ENCODE data around the gene SNX12. TPM values are rescaled to one million over a fixed set of nuclear protein-coding genes. Genes with fewer than 3 reads are reported as not detected.
A peak's percentile ranks its signal among the peaks of the same experiment; 100 is the strongest.

Gene SNX12
- 10 to 100 TPM; 36.8 to 38.7 TPM for total RNA-seq

- no peaks in the 10 kb centered on the region for H3K9me3 Mint-ChIP-seq
- POLR2A ChIA-PET = interaction anchor here (0.6 to 1.4 kb wide), 6 partner anchors 30 to 666 kb away, joined by 3 to 6 read pairs (median 4); partner anchors contain the start of genes MED12 and NONO
- peak; percentile 85 for DNase-seq
- H3K4me1 Mint-ChIP-seq = peaks cover 15% of the 10 kb centered on the region
- peaks cover 11% of the 10 kb centered on the region for H3K27me3 Mint-ChIP-seq
- ATAC-seq (ENCODE audit: low read depth) = peak; percentile 96
- H3K4me3 Mint-ChIP-seq = peak within 1 kb of the TSS; percentile 99
- peaks cover 7% of the 10 kb centered on the region for H3K36me3 Mint-ChIP-seq
- H3K27ac Mint-ChIP-seq = peak within 1 kb of the TSS; percentile 96
Observed at GRCh38 chrX:71068044-71068918, at the start of gene SNX12. SNX12 (minus strand) TSS chrX:71068334; CDS start chrX:71068306, 28 bp downstream.

DNA sequence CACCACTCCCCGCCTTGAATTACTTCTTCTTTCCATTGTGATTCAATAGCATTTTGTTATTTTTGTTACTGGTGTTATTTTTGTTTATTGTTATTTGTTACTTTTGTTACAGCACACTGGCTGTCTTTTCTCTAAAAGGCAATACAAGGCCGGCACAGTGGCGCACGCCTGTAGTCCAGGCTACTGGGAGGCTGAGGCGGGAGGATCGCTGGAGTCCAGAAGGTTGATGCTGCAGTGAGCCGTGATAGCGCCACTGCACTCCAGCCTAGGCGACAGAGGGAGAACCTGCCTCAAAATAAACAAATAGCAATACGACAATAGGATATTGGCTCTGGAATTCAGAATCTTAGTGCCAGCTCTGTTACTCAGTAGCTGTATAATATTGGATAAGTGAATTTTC lies 49.2 kb upstream of the SNX12 start:
- no peaks in the 10 kb centered on the region for H3K9me3 Mint-ChIP-seq
- no peaks in the 10 kb centered on the region for H3K27me3 Mint-ChIP-seq
- POLR2A ChIA-PET = interaction anchor here (1.0 to 6.5 kb wide), 7 partner anchors 7 to 249 kb away, joined by 3 to 106 read pairs (median 9); partner anchors contain the start of genes CXorf65, NONO and TAF1
- H3K36me3 Mint-ChIP-seq = peaks cover 5% of the 10 kb centered on the region
- no peak for DNase-seq
- ATAC-seq (ENCODE audit: low read depth) = no peak
- H3K4me3 Mint-ChIP-seq = no peak overlapping the region
- peaks cover 18% of the 10 kb centered on the region for H3K4me1 Mint-ChIP-seq
- H3K27ac Mint-ChIP-seq = no peak overlapping the region

DNA sequence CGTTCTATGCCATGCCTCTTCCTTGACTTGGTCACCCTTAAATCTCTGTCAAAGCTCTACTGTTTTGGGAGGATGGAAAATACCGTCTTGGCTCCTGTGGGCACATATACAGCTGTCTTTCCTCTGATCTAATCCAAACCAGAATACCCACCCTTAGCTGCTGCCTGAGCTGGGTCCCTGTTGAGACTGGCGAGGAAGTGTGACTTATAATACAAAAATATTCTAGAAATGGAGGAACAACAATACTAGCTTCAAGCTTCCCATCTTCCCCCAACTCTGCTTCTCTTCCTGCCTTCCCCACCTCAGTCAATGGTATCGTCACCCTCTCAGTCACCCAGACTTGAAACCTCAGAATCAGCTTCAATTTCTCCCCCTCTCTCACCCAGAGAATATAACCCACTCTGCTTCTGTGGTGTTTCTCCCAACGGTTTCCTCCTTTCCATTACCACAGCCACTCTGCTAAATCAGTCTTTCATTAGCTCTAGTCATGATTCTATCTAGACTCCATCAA lies 43.8 kb upstream of the SNX12 start:
- peaks cover 41% of the 10 kb centered on the region for H3K36me3 Mint-ChIP-seq
- peak overlapping the region; percentile 95 for H3K27ac Mint-ChIP-seq
- peaks cover 25% of the 10 kb centered on the region for H3K4me1 Mint-ChIP-seq
- DNase-seq = no peak
- H3K4me3 Mint-ChIP-seq = peak overlapping the region; percentile 99
- no peaks in the 10 kb centered on the region for H3K27me3 Mint-ChIP-seq
- POLR2A ChIA-PET = interaction anchor here (1.1 to 4.8 kb wide), 8 partner anchors 11 to 254 kb away, joined by 3 to 81 read pairs (median 10); partner anchors contain the start of genes FOXO4, NONO and TAF1
- H3K9me3 Mint-ChIP-seq = no peaks in the 10 kb centered on the region
- ATAC-seq (ENCODE audit: low read depth) = peak; percentile 15

DNA sequence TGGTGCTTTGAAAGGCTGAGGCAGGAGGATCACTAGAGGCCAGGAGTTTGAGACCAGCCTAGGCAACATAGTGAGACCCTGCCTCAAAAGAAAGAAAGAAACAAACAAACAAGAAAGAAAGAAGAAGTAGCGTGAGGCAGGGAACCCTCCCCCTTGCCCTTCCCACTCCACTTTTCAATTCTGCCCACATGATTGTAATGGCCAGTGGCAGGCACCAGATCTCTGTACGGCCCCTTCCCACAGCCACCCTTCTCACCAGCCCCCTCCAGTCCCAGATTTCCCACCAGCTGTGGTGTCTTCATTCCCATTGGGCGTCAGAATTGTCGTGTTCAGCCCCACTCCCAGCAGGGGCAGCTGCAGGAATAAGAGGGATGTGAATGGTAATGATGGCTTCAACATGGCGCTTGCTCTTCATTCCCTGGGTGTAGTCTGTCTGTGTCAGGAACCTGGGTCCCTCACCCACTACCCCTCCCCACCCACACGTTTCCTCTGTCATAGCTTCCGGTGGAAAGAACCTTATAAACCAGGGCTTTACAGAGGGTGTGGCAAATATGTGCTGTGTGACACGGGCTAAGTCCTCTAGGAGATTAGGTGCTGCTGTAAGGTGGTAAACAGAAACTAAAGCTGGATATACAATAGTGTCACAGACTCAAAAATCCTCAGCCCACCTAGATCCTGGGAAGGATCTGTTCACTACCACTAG lies 43.2 kb upstream of the SNX12 start, which contains the start of gene IL2RG:
IL2RG (minus strand) TSS at position 437 of the 703 bp plus-strand sequence; CDS start at position 399, 38 bp downstream.
- ATAC-seq (ENCODE audit: low read depth) (peak; percentile 80), DNase-seq (peak; percentile 53)
- Mint-ChIP-seq H3K4me3 (peak within 1 kb of the TSS; percentile 99), H3K27ac (peak within 1 kb of the TSS; percentile 95), H3K36me3 (peaks cover 44% of the 10 kb centered on the region), H3K4me1 (peaks cover 30% of the 10 kb centered on the region), H3K9me3 (no peaks in the 10 kb centered on the region), H3K27me3 (no peaks in the 10 kb centered on the region)
- POLR2A ChIA-PET = interaction anchor here (1.1 to 4.8 kb wide), 8 partner anchors 10 to 255 kb away, joined by 3 to 81 read pairs (median 10); partner anchors contain the start of genes FOXO4, NONO and TAF1

DNA sequence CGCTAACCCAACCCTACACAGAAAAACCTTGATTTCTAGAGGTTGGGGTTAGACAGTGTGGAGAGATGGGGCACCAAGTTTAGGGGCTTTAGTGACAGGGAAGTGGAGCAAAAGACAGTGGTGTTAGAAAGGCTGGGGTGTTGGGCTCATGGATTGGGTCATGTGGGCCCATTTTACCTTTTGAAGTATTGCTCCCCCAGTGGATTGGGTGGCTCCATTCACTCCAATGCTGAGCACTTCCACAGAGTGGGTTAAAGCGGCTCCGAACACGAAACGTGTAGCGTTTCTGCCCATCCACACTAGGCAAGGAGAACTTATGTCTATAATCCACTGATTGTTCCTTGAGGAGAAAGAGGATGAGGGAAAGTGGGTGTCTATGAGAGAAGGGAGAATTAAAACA lies 40.9 kb upstream of the SNX12 start:
- ATAC-seq (ENCODE audit: low read depth) (no peak), DNase-seq (no peak)
- POLR2A ChIA-PET = interaction anchor here (1.6 to 4.8 kb wide), 3 partner anchors 8 to 9 kb away, joined by 9 to 81 read pairs (median 12); partner anchors contain the start of gene MED12
- Mint-ChIP-seq H3K27me3 (no peaks in the 10 kb centered on the region), H3K9me3 (no peaks in the 10 kb centered on the region), H3K27ac (peak overlapping the region; percentile 95), H3K36me3 (peaks cover 51% of the 10 kb centered on the region), H3K4me1 (peaks cover 43% of the 10 kb centered on the region), H3K4me3 (peak overlapping the region; percentile 99)

DNA sequence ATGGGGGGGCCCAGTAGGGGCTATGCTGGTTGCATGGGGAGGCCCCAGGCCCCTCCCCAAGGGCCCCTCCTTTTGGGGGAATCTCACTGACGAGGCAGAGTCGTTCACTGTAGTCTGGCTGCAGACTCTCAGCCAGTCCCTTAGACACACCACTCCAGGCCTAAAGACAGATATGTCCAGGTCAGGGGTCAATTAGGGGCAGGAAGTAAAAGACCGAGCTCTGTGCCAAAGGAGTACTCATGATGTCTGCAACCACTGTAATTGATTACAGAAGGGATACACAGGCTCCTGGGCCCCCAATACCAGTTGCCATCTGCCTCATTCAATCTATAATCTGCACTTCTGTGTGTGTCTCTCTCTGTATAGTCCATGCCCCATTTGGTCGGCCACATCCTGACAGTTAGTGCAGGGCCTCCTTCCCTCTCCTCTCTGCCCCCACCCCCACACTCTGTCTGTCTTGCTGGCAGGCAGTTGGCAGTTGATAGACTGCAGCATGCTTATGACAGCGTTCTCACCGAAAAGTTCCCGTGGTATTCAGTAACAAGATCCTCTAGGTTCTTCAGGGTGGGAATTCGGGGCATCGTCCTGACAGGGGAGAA lies 39.7 kb upstream of the SNX12 start:
- H3K9me3 Mint-ChIP-seq = no peaks in the 10 kb centered on the region
- no peaks in the 10 kb centered on the region for H3K27me3 Mint-ChIP-seq
- peak; percentile 38 for ATAC-seq (ENCODE audit: low read depth)
- peaks cover 54% of the 10 kb centered on the region for H3K36me3 Mint-ChIP-seq
- peak overlapping the region; percentile 95 for H3K27ac Mint-ChIP-seq
- DNase-seq = peak; percentile 44
- H3K4me3 Mint-ChIP-seq = peak overlapping the region; percentile 99
- POLR2A ChIA-PET = interaction anchor here (0.9 to 1.9 kb wide), 2 partner anchors 10 to 12 kb away, joined by 3 to 12 read pairs; partner anchors contain the start of genes FOXO4 and MED12
- peaks cover 51% of the 10 kb centered on the region for H3K4me1 Mint-ChIP-seq

GRCh38 chrX:71107245-71107644 lies 39.1 kb upstream of the SNX12 start:
- POLR2A ChIA-PET = interaction anchor here (1.9 kb wide), 1 partner anchor 11 kb away, joined by 12 read pairs; the partner anchor contains the start of gene MED12
- H3K27me3 Mint-ChIP-seq = no peaks in the 10 kb centered on the region
- H3K36me3 Mint-ChIP-seq = peaks cover 54% of the 10 kb centered on the region
- ATAC-seq (ENCODE audit: low read depth) (no peak), DNase-seq (no peak)
- H3K4me3 Mint-ChIP-seq = peak overlapping the region; percentile 99
- H3K27ac Mint-ChIP-seq = peak overlapping the region; percentile 95
- peaks cover 48% of the 10 kb centered on the region for H3K4me1 Mint-ChIP-seq
- H3K9me3 Mint-ChIP-seq = no peaks in the 10 kb centered on the region

GRCh38 chrX:71106427-71106826 lies 38.3 kb upstream of the SNX12 start, which contains the start of gene CXorf65:
CXorf65 (minus strand) TSS chrX:71106740; CDS start chrX:71106556, 184 bp downstream.
- peak within 1 kb of the TSS; percentile 99 for H3K4me3 Mint-ChIP-seq
- DNase-seq = no peak
- no peaks in the 10 kb centered on the region for H3K27me3 Mint-ChIP-seq
- peak; percentile 27 for ATAC-seq (ENCODE audit: low read depth)
- H3K9me3 Mint-ChIP-seq = no peaks in the 10 kb centered on the region
- peak within 1 kb of the TSS; percentile 95 for H3K27ac Mint-ChIP-seq
- peaks cover 46% of the 10 kb centered on the region for H3K4me1 Mint-ChIP-seq
- POLR2A ChIA-PET = interaction anchor here (0.6 to 8.4 kb wide), 2 partner anchors 12 to 274 kb away, joined by 3 to 106 read pairs; partner anchors contain the start of gene MED12
- H3K36me3 Mint-ChIP-seq = peaks cover 54% of the 10 kb centered on the region

DNA sequence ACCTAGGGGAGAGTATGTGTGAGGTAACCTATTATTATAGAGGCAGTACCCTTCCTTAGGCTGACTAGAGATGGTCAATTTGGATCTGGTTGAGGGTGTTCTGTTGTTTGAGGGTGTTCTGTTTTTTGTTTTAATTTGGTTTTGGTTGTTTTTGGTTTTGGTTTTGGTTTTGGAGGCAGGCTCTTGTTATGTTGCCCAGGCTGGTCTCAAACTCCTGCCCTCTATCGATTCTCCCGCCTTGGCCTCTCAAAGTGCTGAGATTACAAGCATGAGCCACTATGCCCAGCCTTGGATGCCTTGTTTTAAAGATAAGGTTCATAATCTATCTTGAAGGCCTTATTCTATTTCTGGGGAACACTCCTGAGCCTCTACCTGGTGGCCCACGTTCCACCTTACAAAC lies 37.5 kb upstream of the SNX12 start:
- peak overlapping the region; percentile 80 for H3K4me3 Mint-ChIP-seq
- ATAC-seq (ENCODE audit: low read depth) = no peak
- H3K36me3 Mint-ChIP-seq = peaks cover 46% of the 10 kb centered on the region
- peak overlapping the region; percentile 90 for H3K27ac Mint-ChIP-seq
- DNase-seq = no peak
- peaks cover 51% of the 10 kb centered on the region for H3K4me1 Mint-ChIP-seq
- POLR2A ChIA-PET = interaction anchor here (0.8 to 8.4 kb wide), 3 partner anchors 10 to 76 kb away, joined by 5 to 106 read pairs (median 5); partner anchors contain the start of genes FOXO4 and MED12
- no peaks in the 10 kb centered on the region for H3K9me3 Mint-ChIP-seq
- no peaks in the 10 kb centered on the region for H3K27me3 Mint-ChIP-seq

GRCh38 chrX:71103110-71103983 lies 35.2 kb upstream of the SNX12 start:
- Mint-ChIP-seq H3K27me3 (no peaks in the 10 kb centered on the region), H3K4me3 (peak overlapping the region; percentile 85), H3K4me1 (peaks cover 57% of the 10 kb centered on the region), H3K36me3 (peaks cover 25% of the 10 kb centered on the region), H3K9me3 (no peaks in the 10 kb centered on the region), H3K27ac (peak overlapping the region; percentile 90)
- DNase-seq (peak; percentile 60), ATAC-seq (ENCODE audit: low read depth) (peak; percentile 57)
- POLR2A ChIA-PET = interaction anchor here (1.1 to 8.4 kb wide), 4 partner anchors 8 to 93 kb away, joined by 3 to 106 read pairs (median 43); partner anchors contain the start of genes IL2RG and MED12

- Mint-ChIP-seq H3K4me1 (peaks cover 53% of the 10 kb centered on the region), H3K9me3 (no peaks in the 10 kb centered on the region), H3K27me3 (no peaks in the 10 kb centered on the region), H3K27ac (peak overlapping the region; percentile 90), H3K4me3 (peak overlapping the region; percentile 53), H3K36me3 (peaks cover 17% of the 10 kb centered on the region)
- POLR2A ChIA-PET = interaction anchor here (0.7 to 8.4 kb wide), 6 partner anchors 9 to 215 kb away, joined by 3 to 106 read pairs (median 6); partner anchors contain the start of genes IL2RG and MED12
- ATAC-seq (ENCODE audit: low read depth) (no peak), DNase-seq (no peak)
Observed at GRCh38 chrX:71102292-71102691, 34.2 kb upstream of the SNX12 start.

Data from activated naive CD8-positive, alpha-beta T cell treated with anti-CD3 and anti-CD28 coated beads, Interleukin-2, amount 10 ng/mL, durations not matched to agents 7 days and 5 days (primary cell).